T-cell (primary cell): ENCODE data around the gene COPS7A. TPM values are rescaled to one million over a fixed set of nuclear protein-coding genes. Genes with fewer than 3 reads are reported as not detected.

Source experiments
- ATAC-seq, 4 experiments: fragments of 200-7000 bp in 3 of 4; fragments of 150-1000 bp in 1 of 4; cut with Tn5 transposase; replicated peaks in 1 of 4; 1 replicate in 3 of 4; 2 replicates in 1 of 4; pipeline ENCODE4 v1.10.0; 2021; ENCODE audit warnings: moderate library complexity in 3 of 4, mild to moderate bottlenecking in 2 of 4, moderate number of reproducible peaks in 1 of 4
- CTCF ChIA-PET, 2 donors: fragments of 300-600 bp; sonication (Branson Sonifier 250); formaldehyde crosslinking; loops; one replicate each; lab custom pipeline; 2022; ENCODE audit warnings: antibody characterized with exemption in 2 of 2; lab: Charles Lee
- POLR2A ChIA-PET, 2 donors: fragments of 300-600 bp; sonication (Branson Sonifier 250); formaldehyde crosslinking; loops; one replicate each; lab custom pipeline; 2022; ENCODE audit warnings: antibody characterized with exemption in 2 of 2; lab: Charles Lee
- DNase-seq, 35 experiments: peaks; one replicate each; pipeline versions ENCODE4 v3.0.0 to v3.0.0-alpha.2; 2013 to 2023
- H3K27ac ChIP-seq: one replicate; pipeline ENCODE4 v1.5.1; 2013; ENCODE audit warnings: low read length
- H3K27me3 ChIP-seq, 2 experiments: replicated peaks in 1 of 2; 1 replicate in 1 of 2; 2 replicates in 1 of 2; pipeline versions ENCODE4 v1.6.1 to v1.7.0; 2013; ENCODE audit warnings: low read length in 1 of 2, mixed read lengths in 1 of 2; ENCODE audit not compliant: control insufficient read depth in 2 of 2, insufficient read depth in 2 of 2; ENCODE audit errors: extremely low read depth in 1 of 2
- H3K36me3 ChIP-seq, 2 donors: 1 replicate in 1 of 2; 2 replicates in 1 of 2; pipeline versions ENCODE4 v1.6.1 to v1.7.0; 2013; ENCODE audit warnings: low read length in 1 of 2; ENCODE audit not compliant: control insufficient read depth in 2 of 2, insufficient read depth in 1 of 2; ENCODE audit errors: extremely low read depth in 1 of 2
- H3K4me1 ChIP-seq, 2 experiments: 1 replicate in 1 of 2; 2 replicates in 1 of 2; pipeline versions ENCODE4 v1.6.1 to v1.7.0; 2013; ENCODE audit warnings: low read length in 2 of 2, mixed read lengths in 1 of 2; ENCODE audit not compliant: insufficient read depth in 2 of 2, control insufficient read depth in 1 of 2; ENCODE audit errors: extremely low read depth in 1 of 2
- H3K4me3 ChIP-seq, 2 donors: 1 replicate in 1 of 2; 2 replicates in 1 of 2; pipeline versions ENCODE4 v1.5.1 to v1.7.0; 2013; ENCODE audit warnings: mild to moderate bottlenecking in 2 of 2, low read length in 1 of 2, moderate library complexity in 1 of 2; ENCODE audit not compliant: control insufficient read depth in 1 of 2; ENCODE audit errors: extremely low read depth in 1 of 2
- H3K9me3 ChIP-seq: 2 replicates; pipeline ENCODE4 v1.7.0; 2013
- H3K27ac Mint-ChIP-seq, 2 donors: one replicate each; pipeline ENCODE4 v1.8.0; 2020 to 2021; ENCODE audit warnings: mild to moderate bottlenecking in 2 of 2, mixed read lengths in 2 of 2
- H3K27me3 Mint-ChIP-seq, 2 donors: one replicate each; pipeline ENCODE4 v1.8.0; 2021 to 2022; ENCODE audit warnings: mixed read lengths in 2 of 2
- H3K36me3 Mint-ChIP-seq: one replicate; pipeline ENCODE4 v1.8.0; 2021; ENCODE audit warnings: mixed read lengths
- H3K4me1 Mint-ChIP-seq, 3 donors: one replicate each; pipeline ENCODE4 v1.8.0; 2020 to 2022; ENCODE audit warnings: mixed read lengths in 3 of 3, mild to moderate bottlenecking in 1 of 3
- H3K4me3 Mint-ChIP-seq, 3 donors: one replicate each; pipeline ENCODE4 v1.8.0; 2020 to 2022; ENCODE audit warnings: mild to moderate bottlenecking in 3 of 3, mixed read lengths in 3 of 3, moderate library complexity in 3 of 3
- H3K9me3 Mint-ChIP-seq, 3 donors: one replicate each; pipeline ENCODE4 v1.8.0; 2020 to 2022; ENCODE audit warnings: mixed read lengths in 3 of 3
- WGBS: methylation state at CpG from one replicate; pipeline ENCODE4 v1.1.5; 2013; ENCODE audit warnings: missing lambda C conversion rate; ENCODE audit not compliant: insufficient coverage; 5-methylcytosine and 5-hydroxymethylcytosine counted together
- total RNA-seq, 35 experiments: library from RNA in 6 of 35; stranded (reverse) in 6 of 35; fragments of 120-200 nt in 1 of 35; gene quantifications; one replicate each; pipeline versions ENCODE4 v1.2.1 to v1.2.4 and lab custom pipeline; 2013 to 2026

The COPS7A gene
- total RNA-seq, 5 donors from 2014 or later (not counting 1 experiment from before 2014, with no cell fraction given), result 18.5 to 33.1 (median 31.8) TPM

DNA sequence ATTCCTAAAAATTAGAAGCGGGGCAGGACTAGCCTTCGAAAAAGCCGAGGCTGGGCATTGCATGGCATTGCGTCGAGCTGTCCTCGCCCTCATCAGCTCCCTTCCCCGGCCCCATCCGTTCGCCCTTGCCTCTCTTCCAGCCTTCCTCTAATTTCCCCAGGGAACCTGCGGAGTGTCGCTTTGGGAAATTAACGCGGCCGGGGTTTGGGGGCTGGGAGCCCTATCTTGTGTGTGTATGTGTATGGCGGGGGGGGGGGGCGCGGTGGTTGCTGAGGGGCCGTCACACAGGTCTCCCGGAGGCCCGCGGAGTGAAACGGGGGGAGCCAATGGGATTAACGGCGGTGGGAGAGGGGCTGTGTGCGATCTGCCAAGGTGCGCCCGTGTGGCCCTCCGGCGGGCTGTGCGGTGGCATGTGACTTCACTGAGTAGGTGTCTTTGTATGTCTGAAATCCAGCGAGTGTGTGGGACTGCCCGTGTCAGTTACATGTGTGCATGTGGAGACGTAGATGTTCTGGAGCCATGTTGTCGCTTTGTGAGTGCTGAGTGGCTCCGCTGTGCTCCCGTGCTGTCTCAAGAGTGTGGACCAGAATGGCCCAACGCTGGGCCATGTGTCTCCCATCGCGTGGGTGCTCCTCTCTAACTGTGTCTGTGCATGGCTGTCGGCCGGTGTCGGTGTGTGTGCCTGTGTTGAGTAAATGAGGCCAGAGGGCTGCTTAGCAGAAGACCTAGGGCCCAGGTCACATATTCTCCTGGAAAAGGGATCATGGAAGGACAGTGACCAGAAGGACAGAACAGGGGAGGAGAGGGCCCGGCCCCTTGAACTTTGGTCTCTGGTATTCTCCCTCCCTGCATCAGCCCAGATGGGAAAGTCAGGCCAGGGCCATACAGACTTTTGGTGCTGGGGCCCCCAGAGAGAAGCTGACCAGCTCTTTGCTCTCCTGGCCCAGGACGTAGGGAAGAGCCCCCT is 43.8 kb downstream of the COPS7A start:
- no peak for DNase-seq
- H3K4me3 Mint-ChIP-seq, result peak overlapping the region; percentile 79 to 88 (median 81)
- ChIA-PET CTCF (interaction anchor here (0.5 to 2.9 kb wide), 24 partner anchors 7 to 290 kb away, joined by 3 to 22 read pairs (median 4); partner anchors contain the start of genes MLF2 (in 2 of the 2), CDCA3 (in 1 of the 2), COPS7A (in 1 of the 2) and USP5 (in 1 of the 2)), POLR2A (interaction anchor here (0.5 to 1.5 kb wide), 4 partner anchors 13 to 106 kb away, joined by 3 to 10 read pairs (median 4); no protein-coding TSS in a partner anchor)
- H3K4me1 ChIP-seq, result peaks cover 18 to 67% of the 10 kb centered on the region in 2 experiments
- peak overlapping the region; percentile 49 to 62 for H3K27ac Mint-ChIP-seq
- H3K9me3 Mint-ChIP-seq, result no peaks in the 10 kb centered on the region
- H3K4me1 Mint-ChIP-seq, result peaks cover 38 to 61% (median 53%) of the 10 kb centered on the region in 3 donors
- WGBS, result 56% methylated on average over 31 of the region's 44 CpGs
- H3K27me3 ChIP-seq, result peaks cover 0 to 68% of the 10 kb centered on the region in 2 experiments
- no peaks in the 10 kb centered on the region for H3K36me3 Mint-ChIP-seq
- H3K36me3 ChIP-seq, result no peaks in the 10 kb centered on the region
- no peak overlapping the region for H3K27ac ChIP-seq
- H3K9me3 ChIP-seq, result no peaks in the 10 kb centered on the region
- H3K4me3 ChIP-seq, result peak overlapping the region; percentile 44 to 74
- peaks cover 41 to 42% of the 10 kb centered on the region in 2 donors for H3K27me3 Mint-ChIP-seq
- no peak for ATAC-seq

DNA sequence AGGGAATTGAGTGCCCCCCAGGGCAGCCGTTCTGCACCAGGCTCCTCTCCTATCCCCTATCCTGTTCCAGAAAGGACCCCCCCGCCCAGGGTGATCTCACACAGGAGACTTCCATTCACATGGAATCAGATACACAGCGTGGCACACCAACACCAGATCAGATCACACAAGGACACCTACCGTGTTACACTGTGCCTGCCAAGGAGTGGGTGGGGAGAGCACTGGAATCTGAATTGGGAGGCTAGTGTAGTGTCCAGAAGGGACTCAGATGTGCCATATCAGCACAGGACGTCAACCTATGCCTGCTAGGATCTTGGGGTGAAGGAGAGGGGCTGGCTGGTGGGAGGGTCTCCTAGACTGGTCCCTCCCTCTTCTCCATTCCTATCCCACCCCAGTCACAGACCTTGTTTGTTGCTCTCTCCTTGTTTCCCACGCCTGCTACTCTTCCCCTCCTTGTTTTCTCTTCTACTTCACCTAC is 44.6 kb downstream of the COPS7A start:
- H3K27ac ChIP-seq, result no peak overlapping the region

GRCh38 chr12:6768990-6769389 is 45.1 kb downstream of the COPS7A start:
- Histone ChIP-seq H3K27me3 (peaks cover 0 to 77% of the 10 kb centered on the region in 2 experiments), H3K36me3 (no peaks in the 10 kb centered on the region), H3K4me3 (no peak overlapping the region), H3K27ac (no peak overlapping the region), H3K9me3 (no peaks in the 10 kb centered on the region), H3K4me1 (peaks cover 18 to 76% of the 10 kb centered on the region in 2 experiments)
- ATAC-seq (no peak), DNase-seq (no peak)
- CTCF ChIA-PET, result interaction anchor here (0.6 to 1.6 kb wide), 3 partner anchors 12 to 141 kb away, joined by 3 to 4 read pairs (median 3); no protein-coding TSS in a partner anchor
- POLR2A ChIA-PET, result no interaction called here
- Mint-ChIP-seq H3K36me3 (no peaks in the 10 kb centered on the region), H3K9me3 (no peaks in the 10 kb centered on the region), H3K4me1 (peaks cover 42 to 71% (median 60%) of the 10 kb centered on the region in 3 donors), H3K4me3 (no peak overlapping the region), H3K27me3 (peaks cover 41 to 50% of the 10 kb centered on the region in 2 donors), H3K27ac (peak overlapping the region in 1 of 2 donors; percentile 5)
- 83% methylated on average over 2 of the region's 6 CpGs for WGBS

More for the DNA sequence above, 44.6 kb downstream of the COPS7A start:
- no peak for DNase-seq
- Mint-ChIP-seq H3K27me3 (peaks cover 41 to 50% of the 10 kb centered on the region in 2 donors), H3K4me1 (peaks cover 41 to 69% (median 60%) of the 10 kb centered on the region in 3 donors), H3K27ac (peak overlapping the region in 1 of 2 donors; percentile 5), H3K9me3 (no peaks in the 10 kb centered on the region), H3K36me3 (no peaks in the 10 kb centered on the region), H3K4me3 (peak overlapping the region in 1 of 3 donors; percentile 29)
- POLR2A ChIA-PET, result no interaction called here
- Histone ChIP-seq H3K36me3 (no peaks in the 10 kb centered on the region), H3K4me3 (no peak overlapping the region), H3K27me3 (peaks cover 0 to 77% of the 10 kb centered on the region in 2 experiments), H3K4me1 (peaks cover 18 to 76% of the 10 kb centered on the region in 2 experiments), H3K9me3 (no peaks in the 10 kb centered on the region)
- no peak for ATAC-seq
- no CpG with 5 or more reads among the region's 6 CpGs for WGBS
- CTCF ChIA-PET, result interaction anchor here (0.5 to 1.6 kb wide), 3 partner anchors 13 to 24 kb away, joined by 3 to 7 read pairs (median 3); no protein-coding TSS in a partner anchor

DNA sequence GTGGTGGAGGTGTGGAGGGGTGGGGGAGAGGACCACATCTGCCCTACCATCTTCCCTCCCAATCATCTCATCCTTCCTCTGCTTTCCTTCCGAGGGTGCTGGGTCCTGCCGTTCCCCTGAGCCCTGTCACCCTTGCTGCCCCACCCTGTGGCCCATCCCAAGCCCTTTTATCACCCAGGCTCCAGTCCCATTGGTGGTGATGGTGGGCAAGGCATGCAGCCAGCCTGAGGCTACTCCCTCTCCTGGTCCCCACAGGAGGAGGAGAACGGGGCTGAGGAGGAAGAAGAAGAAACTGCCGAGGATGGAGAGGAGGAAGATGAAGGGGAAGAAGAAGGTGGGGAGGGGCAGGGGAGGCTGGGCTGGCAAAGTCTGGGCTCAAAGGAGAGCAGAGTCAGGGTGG is 45.8 kb downstream of the COPS7A start:
- CTCF ChIA-PET, result no interaction called here
- Mint-ChIP-seq H3K27ac (no peak overlapping the region), H3K4me3 (peak overlapping the region in 1 of 3 donors; percentile 27), H3K9me3 (no peaks in the 10 kb centered on the region), H3K36me3 (no peaks in the 10 kb centered on the region), H3K4me1 (peaks cover 42 to 71% (median 60%) of the 10 kb centered on the region in 3 donors), H3K27me3 (peaks cover 36 to 54% of the 10 kb centered on the region in 2 donors)
- DNase-seq (no peak), ATAC-seq (no peak)
- POLR2A ChIA-PET, result no interaction called here
- no CpG with 5 or more reads among the region's 4 CpGs for WGBS
- Histone ChIP-seq H3K36me3 (no peaks in the 10 kb centered on the region), H3K27me3 (peaks cover 0 to 77% of the 10 kb centered on the region in 2 experiments), H3K4me3 (no peak overlapping the region), H3K4me1 (peaks cover 18 to 76% of the 10 kb centered on the region in 2 experiments), H3K27ac (no peak overlapping the region), H3K9me3 (no peaks in the 10 kb centered on the region)

DNA sequence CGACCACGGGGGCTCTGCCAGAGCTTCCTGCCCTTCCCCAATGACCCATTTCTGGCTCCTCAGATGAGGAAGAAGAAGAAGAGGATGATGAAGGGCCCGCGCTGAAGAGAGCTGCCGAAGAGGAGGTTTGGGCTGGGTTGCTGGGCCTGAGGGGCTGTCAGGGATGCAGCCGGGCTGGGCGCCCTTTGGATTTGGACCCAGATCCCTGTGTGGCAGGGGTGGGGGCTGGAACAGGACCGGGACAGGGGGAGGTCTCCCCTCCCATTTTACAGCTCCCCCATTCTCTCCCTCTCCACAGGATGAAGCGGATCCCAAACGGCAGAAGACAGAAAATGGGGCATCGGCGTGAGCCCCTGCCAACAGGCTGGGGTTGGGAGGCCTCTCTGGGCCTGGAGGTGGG is 46.2 kb downstream of the COPS7A start:
- H3K27me3 Mint-ChIP-seq, result peaks cover 37 to 55% of the 10 kb centered on the region in 2 donors
- Histone ChIP-seq H3K4me3 (no peak overlapping the region), H3K4me1 (peaks cover 16 to 76% of the 10 kb centered on the region in 2 experiments), H3K36me3 (no peaks in the 10 kb centered on the region), H3K27me3 (peaks cover 0 to 78% of the 10 kb centered on the region in 2 experiments), H3K27ac (no peak overlapping the region), H3K9me3 (no peaks in the 10 kb centered on the region)
- no peak overlapping the region for H3K27ac Mint-ChIP-seq
- DNase-seq, result no peak
- 50% methylated on average over 2 of the region's 12 CpGs for WGBS
- CTCF ChIA-PET, result no interaction called here
- peak overlapping the region in 1 of 3 donors; percentile 27 for H3K4me3 Mint-ChIP-seq
- ATAC-seq, result no peak
- peaks cover 45 to 72% (median 60%) of the 10 kb centered on the region in 3 donors for H3K4me1 Mint-ChIP-seq
- H3K9me3 Mint-ChIP-seq, result no peaks in the 10 kb centered on the region
- POLR2A ChIA-PET, result no interaction called here
- no peaks in the 10 kb centered on the region for H3K36me3 Mint-ChIP-seq

GRCh38 chr12:6770600-6770999 is 46.8 kb downstream of the COPS7A start:
- Histone ChIP-seq H3K4me1 (peaks cover 13 to 76% of the 10 kb centered on the region in 2 experiments), H3K27me3 (peaks cover 0 to 78% of the 10 kb centered on the region in 2 experiments), H3K9me3 (no peaks in the 10 kb centered on the region), H3K4me3 (no peak overlapping the region), H3K36me3 (no peaks in the 10 kb centered on the region), H3K27ac (peak overlapping the region; percentile 18)
- no peak for ATAC-seq
- no peak for DNase-seq
- ChIA-PET CTCF (interaction anchor here in 1 of 2 donors (0.6 to 1.5 kb wide), 2 partner anchors 17 to 81 kb away, joined by 3 read pairs; partner anchors contain the start of gene ZNF384), POLR2A (interaction anchor here in 1 of 2 donors (0.6 kb wide), 1 partner anchor 28 kb away, joined by 3 read pairs; no protein-coding TSS in a partner anchor)
- Mint-ChIP-seq H3K27ac (peak overlapping the region in 1 of 2 donors; percentile 23), H3K4me1 (peaks cover 45 to 72% (median 59%) of the 10 kb centered on the region in 3 donors), H3K9me3 (no peaks in the 10 kb centered on the region), H3K4me3 (no peak overlapping the region), H3K27me3 (peaks cover 32 to 53% of the 10 kb centered on the region in 2 donors), H3K36me3 (no peaks in the 10 kb centered on the region)
- no CpG with 5 or more reads among the region's 10 CpGs for WGBS
